H1 (cell line): ENCODE results near the gene EML4. TPM values are rescaled to one million over a fixed set of nuclear protein-coding genes. Genes with fewer than 3 reads are reported as not detected.

Source experiments
- BACH1 ChIP-seq: IDR thresholded peaks from 2 replicates; pipeline ENCODE4 v1.6.1; 2012; ENCODE audit warnings: low read length, improper control_type of control experiment
- CHD1 ChIP-seq: IDR thresholded peaks from 2 replicates; pipeline ENCODE4 v1.6.1; 2012; ENCODE audit warnings: low read depth, low read length, improper control_type of control experiment
- CREB1 ChIP-seq: IDR thresholded peaks from 2 replicates; pipeline ENCODE4 v1.6.1; 2012; ENCODE audit warnings: inconsistent platforms
- JUN ChIP-seq: IDR thresholded peaks from 2 replicates; pipeline ENCODE4 v1.6.1; 2011; ENCODE audit warnings: low read depth, mild to moderate bottlenecking, improper control_type of control experiment, low read length
- KDM5A ChIP-seq: fragments of 200-600 bp; IDR thresholded peaks from 2 replicates; pipeline ENCODE4 v1.7.1; 2012; ENCODE audit warnings: mild to moderate bottlenecking, low read length, inconsistent platforms, mixed read lengths
- RAD21 ChIP-seq, 2 experiments: IDR thresholded peaks in 1 of 2; conservative IDR thresholded peaks in 1 of 2; 2 replicates each; pipeline ENCODE4 v1.6.1; 2011; ENCODE audit warnings: low read depth in 2 of 2, low read length in 2 of 2, improper control_type of control experiment in 1 of 2, inconsistent platforms in 1 of 2, mild to moderate bottlenecking in 1 of 2, moderate library complexity in 1 of 2
- RNF2 ChIP-seq: fragments of 200-900, 300-1000 bp; sonication (generic); IDR thresholded peaks from 2 replicates; pipeline ENCODE4 v1.7.1; 2016; ENCODE audit warnings: borderline replicate concordance, low read depth, mild to moderate bottlenecking, antibody characterized with exemption, low read length; ENCODE audit not compliant: poor library complexity, severe bottlenecking; ENCODE audit errors: missing control alignments
- SIRT6 ChIP-seq: IDR thresholded peaks from one replicate; pipeline ENCODE4 v1.7.1; 2012; ENCODE audit warnings: low read length, inconsistent platforms
- SIX5 ChIP-seq: IDR thresholded peaks from 2 replicates; pipeline ENCODE4 v1.6.1; 2011; ENCODE audit warnings: mild to moderate bottlenecking, low read depth, low read length
- ZNF274 ChIP-seq: IDR thresholded peaks from 2 replicates; pipeline ENCODE4 v1.7.0; 2012; ENCODE audit warnings: low read length, borderline replicate concordance; ENCODE audit errors: extremely low read depth
- polyA plus RNA-seq, 7 experiments: library from polyadenylated mRNA; depleted of rRNA in 3 of 7; stranded (reverse) in 5 of 7; unstranded in 2 of 7; fragments of >200 nt in 5 of 7; fragments of 200-250 nt in 2 of 7; gene quantifications; 1 replicate in 5 of 7; 2 replicates in 1 of 7; 4 replicates in 1 of 7; pipeline versions ENCODE4 v1.2.1 to v1.2.3, GENCODE V29; 2011 to 2013; ENCODE audit warnings: missing spikeins in 2 of 7, mixed read lengths in 2 of 7
- total RNA-seq: library from RNA; stranded (reverse); fragmentation: NEBNext Ultra II Directional; extraction: Animal tissue kit (Norgen Biotek cat#: 25700); gene quantifications from 2 replicates; pipeline ENCODE4 v1.2.1, GENCODE V29; 2021
- TF ChIP-seq, protein P1 (sequence below): fragments of 300-600 bp; sonication (generic); IDR thresholded peaks from 2 replicates; pipeline ENCODE4 v1.7.1; 2012; ENCODE audit warnings: low read length, moderate library complexity, mild to moderate bottlenecking, inconsistent platforms; ENCODE audit not compliant: insufficient replicate concordance

Gene EML4
- total and polyA plus RNA-seq, 2 of the 8 experiments (the other 6 are each of a cell fraction or from before 2014, with no cell fraction given) = 50.1 to 104 TPM

GRCh38 chr2:42297322-42297936 is 128.3 kb downstream of the EML4 start (continued):
- TF ChIP-seq, protein P1, sequence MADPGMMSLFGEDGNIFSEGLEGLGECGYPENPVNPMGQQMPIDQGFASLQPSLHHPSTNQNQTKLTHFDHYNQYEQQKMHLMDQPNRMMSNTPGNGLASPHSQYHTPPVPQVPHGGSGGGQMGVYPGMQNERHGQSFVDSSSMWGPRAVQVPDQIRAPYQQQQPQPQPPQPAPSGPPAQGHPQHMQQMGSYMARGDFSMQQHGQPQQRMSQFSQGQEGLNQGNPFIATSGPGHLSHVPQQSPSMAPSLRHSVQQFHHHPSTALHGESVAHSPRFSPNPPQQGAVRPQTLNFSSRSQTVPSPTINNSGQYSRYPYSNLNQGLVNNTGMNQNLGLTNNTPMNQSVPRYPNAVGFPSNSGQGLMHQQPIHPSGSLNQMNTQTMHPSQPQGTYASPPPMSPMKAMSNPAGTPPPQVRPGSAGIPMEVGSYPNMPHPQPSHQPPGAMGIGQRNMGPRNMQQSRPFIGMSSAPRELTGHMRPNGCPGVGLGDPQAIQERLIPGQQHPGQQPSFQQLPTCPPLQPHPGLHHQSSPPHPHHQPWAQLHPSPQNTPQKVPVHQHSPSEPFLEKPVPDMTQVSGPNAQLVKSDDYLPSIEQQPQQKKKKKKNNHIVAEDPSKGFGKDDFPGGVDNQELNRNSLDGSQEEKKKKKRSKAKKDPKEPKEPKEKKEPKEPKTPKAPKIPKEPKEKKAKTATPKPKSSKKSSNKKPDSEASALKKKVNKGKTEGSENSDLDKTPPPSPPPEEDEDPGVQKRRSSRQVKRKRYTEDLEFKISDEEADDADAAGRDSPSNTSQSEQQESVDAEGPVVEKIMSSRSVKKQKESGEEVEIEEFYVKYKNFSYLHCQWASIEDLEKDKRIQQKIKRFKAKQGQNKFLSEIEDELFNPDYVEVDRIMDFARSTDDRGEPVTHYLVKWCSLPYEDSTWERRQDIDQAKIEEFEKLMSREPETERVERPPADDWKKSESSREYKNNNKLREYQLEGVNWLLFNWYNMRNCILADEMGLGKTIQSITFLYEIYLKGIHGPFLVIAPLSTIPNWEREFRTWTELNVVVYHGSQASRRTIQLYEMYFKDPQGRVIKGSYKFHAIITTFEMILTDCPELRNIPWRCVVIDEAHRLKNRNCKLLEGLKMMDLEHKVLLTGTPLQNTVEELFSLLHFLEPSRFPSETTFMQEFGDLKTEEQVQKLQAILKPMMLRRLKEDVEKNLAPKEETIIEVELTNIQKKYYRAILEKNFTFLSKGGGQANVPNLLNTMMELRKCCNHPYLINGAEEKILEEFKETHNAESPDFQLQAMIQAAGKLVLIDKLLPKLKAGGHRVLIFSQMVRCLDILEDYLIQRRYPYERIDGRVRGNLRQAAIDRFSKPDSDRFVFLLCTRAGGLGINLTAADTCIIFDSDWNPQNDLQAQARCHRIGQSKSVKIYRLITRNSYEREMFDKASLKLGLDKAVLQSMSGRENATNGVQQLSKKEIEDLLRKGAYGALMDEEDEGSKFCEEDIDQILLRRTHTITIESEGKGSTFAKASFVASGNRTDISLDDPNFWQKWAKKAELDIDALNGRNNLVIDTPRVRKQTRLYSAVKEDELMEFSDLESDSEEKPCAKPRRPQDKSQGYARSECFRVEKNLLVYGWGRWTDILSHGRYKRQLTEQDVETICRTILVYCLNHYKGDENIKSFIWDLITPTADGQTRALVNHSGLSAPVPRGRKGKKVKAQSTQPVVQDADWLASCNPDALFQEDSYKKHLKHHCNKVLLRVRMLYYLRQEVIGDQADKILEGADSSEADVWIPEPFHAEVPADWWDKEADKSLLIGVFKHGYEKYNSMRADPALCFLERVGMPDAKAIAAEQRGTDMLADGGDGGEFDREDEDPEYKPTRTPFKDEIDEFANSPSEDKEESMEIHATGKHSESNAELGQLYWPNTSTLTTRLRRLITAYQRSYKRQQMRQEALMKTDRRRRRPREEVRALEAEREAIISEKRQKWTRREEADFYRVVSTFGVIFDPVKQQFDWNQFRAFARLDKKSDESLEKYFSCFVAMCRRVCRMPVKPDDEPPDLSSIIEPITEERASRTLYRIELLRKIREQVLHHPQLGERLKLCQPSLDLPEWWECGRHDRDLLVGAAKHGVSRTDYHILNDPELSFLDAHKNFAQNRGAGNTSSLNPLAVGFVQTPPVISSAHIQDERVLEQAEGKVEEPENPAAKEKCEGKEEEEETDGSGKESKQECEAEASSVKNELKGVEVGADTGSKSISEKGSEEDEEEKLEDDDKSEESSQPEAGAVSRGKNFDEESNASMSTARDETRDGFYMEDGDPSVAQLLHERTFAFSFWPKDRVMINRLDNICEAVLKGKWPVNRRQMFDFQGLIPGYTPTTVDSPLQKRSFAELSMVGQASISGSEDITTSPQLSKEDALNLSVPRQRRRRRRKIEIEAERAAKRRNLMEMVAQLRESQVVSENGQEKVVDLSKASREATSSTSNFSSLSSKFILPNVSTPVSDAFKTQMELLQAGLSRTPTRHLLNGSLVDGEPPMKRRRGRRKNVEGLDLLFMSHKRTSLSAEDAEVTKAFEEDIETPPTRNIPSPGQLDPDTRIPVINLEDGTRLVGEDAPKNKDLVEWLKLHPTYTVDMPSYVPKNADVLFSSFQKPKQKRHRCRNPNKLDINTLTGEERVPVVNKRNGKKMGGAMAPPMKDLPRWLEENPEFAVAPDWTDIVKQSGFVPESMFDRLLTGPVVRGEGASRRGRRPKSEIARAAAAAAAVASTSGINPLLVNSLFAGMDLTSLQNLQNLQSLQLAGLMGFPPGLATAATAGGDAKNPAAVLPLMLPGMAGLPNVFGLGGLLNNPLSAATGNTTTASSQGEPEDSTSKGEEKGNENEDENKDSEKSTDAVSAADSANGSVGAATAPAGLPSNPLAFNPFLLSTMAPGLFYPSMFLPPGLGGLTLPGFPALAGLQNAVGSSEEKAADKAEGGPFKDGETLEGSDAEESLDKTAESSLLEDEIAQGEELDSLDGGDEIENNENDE = no peak
- TF ChIP-seq RAD21 (IDR thresholded peaks at IDR 0.05 in 1 of 2, conservative IDR thresholded peaks at IDR 0.05 in 1 of 2; ENCODE audit: low read depth in 2 of 2, low read length in 2 of 2) (no peak), ZNF274 (no peak), BACH1 (no peak), RNF2 (no peak), KDM5A (no peak), CHD1 (no peak), JUN (no peak), CREB1 (no peak), SIX5 (no peak), SIRT6 (no peak)
